Fibroblast of pulmonary artery (primary cell): ENCODE data around the gene CTXND1.

Experiments
- DNase-seq: peaks from one replicate; pipeline ENCODE4 v3.0.0-alpha.2; 2010; ENCODE audit warnings: low read depth
- H3K4me3 ChIP-seq: replicated peaks from 2 replicates; pipeline ENCODE4 v1.5.1; 2011; ENCODE audit warnings: low read depth, mild to moderate bottlenecking, control low read depth, low read length, moderate library complexity
- CTCF ChIP-seq: IDR thresholded peaks from 2 replicates; pipeline ENCODE4 v1.5.1; 2011; ENCODE audit warnings: mild to moderate bottlenecking, control low read depth, low read length, inconsistent platforms; ENCODE audit errors: missing control alignments

The CTXND1 gene

GRCh38 chr15:80231371-80231770 lies 20.6 kb downstream of the CTXND1 start:
- no peak overlapping the region for H3K4me3 ChIP-seq
- DNase-seq: no peak

GRCh38 chr15:80228959-80229610 lies 22.9 kb downstream of the CTXND1 start:
- no peak for TF ChIP-seq CTCF
- DNase-seq: peak; percentile 3
- H3K4me3 ChIP-seq: no peak overlapping the region

More at GRCh38 chr15:80231371-80231770, 20.6 kb downstream of the CTXND1 start:
- TF ChIP-seq CTCF: no peak

GRCh38 chr15:80219955-80220354 lies 32.1 kb downstream of the CTXND1 start:
- TF ChIP-seq CTCF: no peak
- DNase-seq: no peak
- H3K4me3 ChIP-seq: no peak overlapping the region

GRCh38 chr15:80217327-80217900 lies 34.6 kb downstream of the CTXND1 start:
- no peak for TF ChIP-seq CTCF
- H3K4me3 ChIP-seq: no peak overlapping the region
- DNase-seq: no peak

- no peak for TF ChIP-seq CTCF
Measured at GRCh38 chr15:80216911-80217310, 35.1 kb downstream of the CTXND1 start.

GRCh38 chr15:80216141-80216540 lies 35.9 kb downstream of the CTXND1 start:
- TF ChIP-seq CTCF: no peak
- no peak for DNase-seq
- H3K4me3 ChIP-seq: no peak overlapping the region

More at GRCh38 chr15:80216911-80217310, 35.1 kb downstream of the CTXND1 start:
- H3K4me3 ChIP-seq: no peak overlapping the region
- DNase-seq: no peak

GRCh38 chr15:80214910-80215309 lies 37.1 kb downstream of the CTXND1 start:
- no peak overlapping the region for H3K4me3 ChIP-seq
- no peak for DNase-seq
- TF ChIP-seq CTCF: no peak
